Trophoblast cell (in vitro differentiated cells and primary cell): ENCODE measurements around the gene OXTR.

Source experiments
- DNase-seq, 2 donors: peaks; one replicate each; pipeline ENCODE4 v3.0.0-alpha.2; 2016
- H2AFZ ChIP-seq: 2 replicates; pipeline ENCODE4 v1.6.1; 2013; ENCODE audit warnings: low read length, moderate library complexity, mild to moderate bottlenecking; ENCODE audit not compliant: insufficient read depth, poor library complexity
- H2AK5ac ChIP-seq: 2 replicates; pipeline ENCODE4 v1.6.1; 2013; ENCODE audit warnings: mild to moderate bottlenecking, low read length
- H2BK120ac ChIP-seq: 2 replicates; pipeline ENCODE4 v1.6.1; 2013; ENCODE audit warnings: low read length, mild to moderate bottlenecking, moderate library complexity; ENCODE audit not compliant: insufficient read depth, poor library complexity
- H2BK12ac ChIP-seq: 2 replicates; pipeline ENCODE4 v1.6.1; 2013; ENCODE audit warnings: mild to moderate bottlenecking, low read length, moderate library complexity
- H2BK5ac ChIP-seq: 2 replicates; pipeline ENCODE4 v1.6.1; 2013; ENCODE audit warnings: low read length, low read depth, moderate library complexity, mild to moderate bottlenecking; ENCODE audit not compliant: poor library complexity
- H3K14ac ChIP-seq: 2 replicates; pipeline ENCODE4 v1.6.1; 2013; ENCODE audit warnings: mild to moderate bottlenecking, low read length
- H3K18ac ChIP-seq: 2 replicates; pipeline ENCODE4 v1.6.1; 2013; ENCODE audit warnings: mild to moderate bottlenecking, low read length
- H3K23ac ChIP-seq: 2 replicates; pipeline ENCODE4 v1.6.1; 2013; ENCODE audit warnings: low read length
- H3K27ac ChIP-seq: 2 replicates; pipeline ENCODE4 v1.5.1; 2013; ENCODE audit warnings: low read depth, mild to moderate bottlenecking, inconsistent platforms, low read length, moderate library complexity
- H3K27me3 ChIP-seq: 2 replicates; pipeline ENCODE4 v1.6.1; 2013; ENCODE audit warnings: inconsistent platforms, mild to moderate bottlenecking, low read length, moderate library complexity; ENCODE audit not compliant: insufficient read depth
- H3K36me3 ChIP-seq, 2 experiments: 1 replicate in 1 of 2; 2 replicates in 1 of 2; pipeline ENCODE4 v1.6.1; 2013; ENCODE audit warnings: low read length in 2 of 2, mild to moderate bottlenecking in 2 of 2, moderate library complexity in 1 of 2; ENCODE audit not compliant: insufficient read depth in 2 of 2, control insufficient read depth in 1 of 2
- H3K4ac ChIP-seq: 2 replicates; pipeline ENCODE4 v1.6.1; 2013; ENCODE audit warnings: low read depth, mild to moderate bottlenecking, low read length, moderate library complexity
- H3K4me1 ChIP-seq, 2 experiments: 1 replicate in 1 of 2; 2 replicates in 1 of 2; pipeline ENCODE4 v1.6.1; 2013; ENCODE audit warnings: low read length in 2 of 2, mild to moderate bottlenecking in 2 of 2, moderate library complexity in 1 of 2; ENCODE audit not compliant: insufficient read depth in 2 of 2, control insufficient read depth in 1 of 2
- H3K4me2 ChIP-seq: 2 replicates; pipeline ENCODE4 v1.6.1; 2013; ENCODE audit warnings: inconsistent platforms, mild to moderate bottlenecking, low read length, moderate library complexity
- H3K4me3 ChIP-seq: 2 replicates; pipeline ENCODE4 v1.5.1; 2013; ENCODE audit warnings: mild to moderate bottlenecking, low read depth, low read length, inconsistent platforms
- H3K79me1 ChIP-seq: one replicate; pipeline ENCODE4 v1.6.1; 2013; ENCODE audit warnings: low read length
- H3K79me2 ChIP-seq: 2 replicates; pipeline ENCODE4 v1.6.1; 2013; ENCODE audit warnings: low read length, mild to moderate bottlenecking; ENCODE audit not compliant: control insufficient read depth, insufficient read depth, poor library complexity
- H3K9ac ChIP-seq: 2 replicates; pipeline ENCODE4 v1.6.1; 2013; ENCODE audit warnings: mild to moderate bottlenecking, low read length
- H3K9me3 ChIP-seq: 2 replicates; pipeline ENCODE4 v1.6.1; 2013; ENCODE audit warnings: low read depth, mild to moderate bottlenecking, control low read depth, inconsistent platforms, low read length; ENCODE audit not compliant: insufficient read depth
- H4K12ac ChIP-seq: 2 replicates; pipeline ENCODE4 v1.6.1; 2013; ENCODE audit warnings: low read depth, mild to moderate bottlenecking, low read length, moderate library complexity
- H4K8ac ChIP-seq: 2 replicates; pipeline ENCODE4 v1.6.1; 2013; ENCODE audit warnings: low read depth, mild to moderate bottlenecking, low read length, moderate library complexity
- H4K91ac ChIP-seq: one replicate; pipeline ENCODE4 v1.6.1; 2013; ENCODE audit warnings: low read depth, mild to moderate bottlenecking, low read length, moderate library complexity
- WGBS: extraction: QIAGEN DNeasy Blood & Tissue Kit; methylation state at CpG from one replicate; pipeline ENCODE4 v1.1.7; 2013; ENCODE audit warnings: missing lambda C conversion rate; ENCODE audit not compliant: insufficient read length, insufficient coverage; ENCODE audit errors: extremely low coverage; 5-methylcytosine and 5-hydroxymethylcytosine counted together

The OXTR gene

DNA sequence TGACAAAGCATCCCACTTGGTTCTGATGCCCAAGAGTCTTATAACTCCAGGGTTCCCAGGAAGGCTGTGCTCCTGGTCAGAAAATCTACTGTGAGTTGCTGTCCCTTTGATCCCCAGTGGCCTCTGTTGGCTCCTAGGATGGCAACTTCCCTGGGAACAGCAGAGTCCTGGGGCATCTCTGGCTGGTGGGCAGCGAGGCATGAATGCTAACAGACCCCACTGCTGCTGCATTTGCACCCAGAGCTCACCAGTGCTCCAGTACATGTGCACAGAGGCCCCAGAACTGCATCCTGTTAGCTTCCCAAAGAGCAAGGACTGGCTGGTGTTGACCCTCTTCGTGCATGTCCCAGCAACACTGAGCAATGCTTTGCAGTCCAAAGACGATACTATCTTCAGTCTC, 20.1 kb downstream of the OXTR start:
- no peak overlapping the region for H2AK5ac ChIP-seq
- no peak overlapping the region for H4K91ac ChIP-seq
- no peaks in the 10 kb centered on the region for H3K79me1 ChIP-seq
- no peak overlapping the region for H2BK12ac ChIP-seq
- no peaks in the 10 kb centered on the region for H3K4me1 ChIP-seq
- H2BK120ac ChIP-seq, result no peak overlapping the region
- H3K4ac ChIP-seq, result no peak overlapping the region
- no peak overlapping the region for H2AFZ ChIP-seq
- H4K8ac ChIP-seq, result no peak overlapping the region
- H3K4me3 ChIP-seq, result no peak overlapping the region
- H3K18ac ChIP-seq, result no peak overlapping the region
- no peak overlapping the region for H3K9ac ChIP-seq
- no peaks in the 10 kb centered on the region for H3K9me3 ChIP-seq
- no peak overlapping the region for H2BK5ac ChIP-seq
- H3K27me3 ChIP-seq, result no peaks in the 10 kb centered on the region
- H3K36me3 ChIP-seq, result peaks cover 2 to 3% of the 10 kb centered on the region in 2 experiments
- no peak overlapping the region for H3K14ac ChIP-seq
- no peak overlapping the region for H3K4me2 ChIP-seq
- WGBS, result no CpG with 5 or more reads among the region's 3 CpGs
- H4K12ac ChIP-seq, result no peak overlapping the region
- no peaks in the 10 kb centered on the region for H3K79me2 ChIP-seq
- no peak for DNase-seq
- H3K23ac ChIP-seq, result no peak overlapping the region
- no peak overlapping the region for H3K27ac ChIP-seq

GRCh38 chr3:8746780-8747345, 22.6 kb downstream of the OXTR start:
- DNase-seq, result no peak
- Histone ChIP-seq H4K91ac (no peak overlapping the region), H3K18ac (no peak overlapping the region), H3K4me3 (no peak overlapping the region), H3K9ac (no peak overlapping the region), H2BK5ac (no peak overlapping the region), H3K4me1 (peaks cover 1 to 3% of the 10 kb centered on the region in 2 experiments), H3K4me2 (no peak overlapping the region), H2BK120ac (no peak overlapping the region), H3K9me3 (no peaks in the 10 kb centered on the region), H2AFZ (no peak overlapping the region), H3K4ac (no peak overlapping the region), H2BK12ac (no peak overlapping the region), H3K14ac (no peak overlapping the region), H3K36me3 (no peaks in the 10 kb centered on the region), H4K12ac (no peak overlapping the region), H3K79me2 (no peaks in the 10 kb centered on the region), H3K27me3 (no peaks in the 10 kb centered on the region), H4K8ac (no peak overlapping the region), H3K23ac (no peak overlapping the region), H3K79me1 (peaks cover 2% of the 10 kb centered on the region), H3K27ac (no peak overlapping the region), H2AK5ac (no peak overlapping the region)
- WGBS, result no CpG with 5 or more reads among the region's 7 CpGs

GRCh38 chr3:8745619-8746370, 23.6 kb downstream of the OXTR start:
- Histone ChIP-seq H3K18ac (no peak overlapping the region), H2BK5ac (no peak overlapping the region), H3K27me3 (no peaks in the 10 kb centered on the region), H3K9me3 (no peaks in the 10 kb centered on the region), H4K8ac (no peak overlapping the region), H3K4ac (no peak overlapping the region), H2BK12ac (no peak overlapping the region), H4K91ac (no peak overlapping the region), H3K9ac (no peak overlapping the region), H3K79me1 (peaks cover 3% of the 10 kb centered on the region), H3K27ac (no peak overlapping the region), H4K12ac (no peak overlapping the region), H2BK120ac (no peak overlapping the region), H3K4me1 (peaks cover 4 to 6% of the 10 kb centered on the region in 2 experiments), H3K79me2 (no peaks in the 10 kb centered on the region), H2AK5ac (no peak overlapping the region), H3K23ac (no peak overlapping the region), H3K14ac (no peak overlapping the region), H3K4me3 (no peak overlapping the region), H2AFZ (no peak overlapping the region), H3K36me3 (no peaks in the 10 kb centered on the region), H3K4me2 (no peak overlapping the region)
- WGBS, result no CpG with 5 or more reads among the region's 25 CpGs
- DNase-seq, result no peak

- no peaks in the 10 kb centered on the region for H3K27me3 ChIP-seq
- peaks cover 2% of the 10 kb centered on the region for H3K9me3 ChIP-seq
Observed at GRCh38 chr3:8743911-8744310, 25.5 kb downstream of the OXTR start.

More at GRCh38 chr3:8743911-8744310, 25.5 kb downstream of the OXTR start:
- Histone ChIP-seq H3K27ac (no peak overlapping the region), H3K14ac (no peak overlapping the region), H2BK120ac (no peak overlapping the region), H3K9ac (no peak overlapping the region), H3K18ac (no peak overlapping the region), H3K79me1 (peaks cover 3% of the 10 kb centered on the region), H4K8ac (no peak overlapping the region), H3K4ac (no peak overlapping the region), H2BK5ac (no peak overlapping the region), H4K91ac (no peak overlapping the region), H4K12ac (no peak overlapping the region), H3K36me3 (no peaks in the 10 kb centered on the region), H3K4me3 (no peak overlapping the region), H2BK12ac (no peak overlapping the region), H3K79me2 (peaks cover 2% of the 10 kb centered on the region), H2AK5ac (no peak overlapping the region), H3K4me2 (no peak overlapping the region), H3K23ac (no peak overlapping the region), H3K4me1 (peaks cover 15 to 16% of the 10 kb centered on the region in 2 experiments), H2AFZ (no peak overlapping the region)
- no CpG with 5 or more reads among the region's 3 CpGs for WGBS
- no peak for DNase-seq
